AG04450 (cell line): ENCODE measurements around the gene CCDC184. TPM values are rescaled to one million over a fixed set of nuclear protein-coding genes. Genes with fewer than 3 reads are reported as not detected.
A peak's percentile ranks its signal among the peaks of the same experiment; 100 is the strongest.

Source experiments
- CTCF ChIA-PET: fragments of 300-600, 350-600 bp; formaldehyde crosslinking; extraction: SDS; loops from one replicate; lab custom pipeline; 2022; ENCODE audit warnings: antibody characterized with exemption, inconsistent platforms; lab: Charles Lee
- POLR2A ChIA-PET: fragments of 350-600 bp; formaldehyde crosslinking; extraction: SDS; loops from one replicate; lab custom pipeline; 2021; ENCODE audit warnings: antibody characterized with exemption, inconsistent platforms; lab: Yijun Ruan, JAX
- DNase-seq: peaks from one replicate; pipeline ENCODE4 v3.0.0-alpha.2; 2011; ENCODE audit warnings: low read depth, low spot score
- H3K27ac ChIP-seq: one replicate; pipeline ENCODE4 v1.5.1; 2012; ENCODE audit warnings: low read depth, low read length, control low read depth
- H3K27me3 ChIP-seq: one replicate; pipeline ENCODE4 v1.6.0; 2012; ENCODE audit warnings: low read length; ENCODE audit not compliant: control insufficient read depth, insufficient read depth
- H3K4me3 ChIP-seq: 2 replicates; pipeline ENCODE4 v1.5.1; 2011; ENCODE audit warnings: mild to moderate bottlenecking, low read depth, low read length, control low read depth
- H3K9me3 ChIP-seq: 2 replicates; pipeline ENCODE4 v1.5.1; 2012; ENCODE audit warnings: low read length; ENCODE audit not compliant: control insufficient read depth, insufficient read depth
- CTCF ChIP-seq: IDR thresholded peaks from 2 replicates; pipeline ENCODE4 v1.5.1; 2011; ENCODE audit warnings: low read depth, low read length, control low read depth, inconsistent platforms
- polyA plus RNA-seq: library from polyadenylated mRNA; depleted of rRNA; stranded (reverse); fragments of >200 nt; gene quantifications from 2 replicates; pipeline ENCODE4 v1.2.3, GENCODE V29; 2011

The CCDC184 gene
- polyA plus RNA-seq, 1 experiment, result 0.24 TPM

- Histone ChIP-seq H3K27me3 (peaks cover 43% of the 10 kb centered on the region), H3K27ac (no peak overlapping the region), H3K9me3 (no peaks in the 10 kb centered on the region; the same call in 1 of the 2 replicates), H3K4me3 (no peak overlapping the region)
- no peak for TF ChIP-seq CTCF
- DNase-seq, result no peak
- POLR2A ChIA-PET, result no interaction called here
- CTCF ChIA-PET, result interaction anchor here (2.8 to 3.7 kb wide), 2 partner anchors 11 to 13 kb away, joined by 13 to 18 read pairs; no protein-coding TSS in a partner anchor
Measured at GRCh38 chr12:48177982-48178381, 5.5 kb upstream of the CCDC184 start.

- TF ChIP-seq CTCF, result no peak
- peaks cover 53% of the 10 kb centered on the region for H3K27me3 ChIP-seq
Measured at GRCh38 chr12:48179466-48179865, 4.0 kb upstream of the CCDC184 start.

GRCh38 chr12:48180424-48180823 is 3.0 kb upstream of the CCDC184 start:
- TF ChIP-seq CTCF, result no peak
- ChIA-PET POLR2A (no interaction called here), CTCF (interaction anchor here (2.7 kb wide), 1 partner anchor 9 kb away, joined by 13 read pairs; no protein-coding TSS in a partner anchor)
- no peak for DNase-seq
- H3K4me3 ChIP-seq, result no peak overlapping the region
- H3K9me3 ChIP-seq, result peaks cover 5% of the 10 kb centered on the region; the same call in 1 of the 2 replicates
- no peak overlapping the region for H3K27ac ChIP-seq
- peaks cover 63% of the 10 kb centered on the region for H3K27me3 ChIP-seq

More at GRCh38 chr12:48179466-48179865, 4.0 kb upstream of the CCDC184 start:
- POLR2A ChIA-PET, result no interaction called here
- Histone ChIP-seq H3K9me3 (peaks cover 3% of the 10 kb centered on the region; the same call in 1 of the 2 replicates), H3K27ac (no peak overlapping the region), H3K4me3 (no peak overlapping the region)
- DNase-seq, result no peak
- CTCF ChIA-PET, result interaction anchor here (2.7 kb wide), 1 partner anchor 10 kb away, joined by 13 read pairs; no protein-coding TSS in a partner anchor

- Histone ChIP-seq H3K4me3 (no peak overlapping the region), H3K27ac (no peak overlapping the region), H3K27me3 (peaks cover 68% of the 10 kb centered on the region), H3K9me3 (peaks cover 5% of the 10 kb centered on the region; the same call in 1 of the 2 replicates)
- ChIA-PET CTCF (interaction anchor here (2.7 kb wide), 1 partner anchor 8 kb away, joined by 13 read pairs; no protein-coding TSS in a partner anchor), POLR2A (no interaction called here)
- TF ChIP-seq CTCF, result no peak
- no peak for DNase-seq
Measured at GRCh38 chr12:48180857-48181495, 2.5 kb upstream of the CCDC184 start.

GRCh38 chr12:48182631-48183030 is 813 bp upstream of the CCDC184 start:
- no peak overlapping the region for H3K27ac ChIP-seq
- peaks cover 5% of the 10 kb centered on the region; the same call in 1 of the 2 replicates for H3K9me3 ChIP-seq
- ChIA-PET CTCF (interaction anchor here (0.6 to 1.4 kb wide), 8 partner anchors 9 to 435 kb away, joined by 3 to 8 read pairs (median 4); partner anchors contain the start of gene ASB8), POLR2A (interaction anchor here (1.3 kb wide), 1 partner anchor 17 kb away, joined by 3 read pairs; no protein-coding TSS in a partner anchor)
- DNase-seq, result no peak
- peak overlapping the region; percentile 76 for H3K4me3 ChIP-seq
- peaks cover 62% of the 10 kb centered on the region for H3K27me3 ChIP-seq
- TF ChIP-seq CTCF, result no peak
